Breast epithelium (tissue), 3 donors: ENCODE data around the gene NPTX1.

Source experiments
- POLR2A ChIP-seq: fragments of 450-650 bp; IDR thresholded peaks from one replicate; pipeline ENCODE4 v1.6.1; 2016; ENCODE audit warnings: antibody characterized with exemption, mild to moderate bottlenecking, moderate library complexity
- TF ChIP-seq, protein P1 (sequence below), 3 donors: fragments of 450-650 bp; IDR thresholded peaks; one replicate each; pipeline ENCODE4 v1.5.1; 2016 to 2017; ENCODE audit warnings: antibody characterized with exemption in 3 of 3, mild to moderate bottlenecking in 3 of 3, moderate library complexity in 3 of 3

DNA sequence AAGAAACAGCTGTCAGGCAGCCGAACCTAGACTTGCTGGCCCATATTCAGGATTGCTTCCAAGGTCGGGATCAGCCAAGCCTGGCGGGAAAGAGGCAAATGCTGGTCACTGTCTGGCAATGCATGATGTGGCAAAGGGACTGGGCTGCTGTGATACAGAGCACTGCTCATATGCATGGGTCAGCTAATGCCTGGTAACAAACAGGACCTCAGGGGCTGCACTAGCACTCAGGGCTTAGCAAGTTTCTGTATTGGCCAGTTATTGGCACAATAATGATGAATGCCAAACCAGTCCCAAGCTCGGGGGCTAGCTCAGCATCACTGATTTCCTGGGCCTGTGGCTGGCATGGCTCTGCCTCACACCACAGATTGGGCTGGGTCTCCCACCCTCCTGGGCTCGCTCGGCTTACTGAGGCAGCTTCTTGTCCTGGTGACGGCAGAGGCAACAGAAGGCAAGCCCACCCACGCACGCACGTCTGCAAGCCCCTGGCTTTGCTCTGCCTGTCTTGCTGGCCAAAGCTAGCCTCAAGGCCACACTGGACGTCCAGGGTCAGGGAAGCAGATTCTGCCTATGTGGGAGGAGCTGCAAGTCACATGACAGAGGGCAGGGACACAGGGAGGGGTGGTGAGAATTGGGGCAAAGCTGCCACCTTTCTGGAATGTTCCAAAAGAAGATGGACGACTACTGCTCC, 46.8 kb upstream of the NPTX1 start:
- TF ChIP-seq, protein P1, sequence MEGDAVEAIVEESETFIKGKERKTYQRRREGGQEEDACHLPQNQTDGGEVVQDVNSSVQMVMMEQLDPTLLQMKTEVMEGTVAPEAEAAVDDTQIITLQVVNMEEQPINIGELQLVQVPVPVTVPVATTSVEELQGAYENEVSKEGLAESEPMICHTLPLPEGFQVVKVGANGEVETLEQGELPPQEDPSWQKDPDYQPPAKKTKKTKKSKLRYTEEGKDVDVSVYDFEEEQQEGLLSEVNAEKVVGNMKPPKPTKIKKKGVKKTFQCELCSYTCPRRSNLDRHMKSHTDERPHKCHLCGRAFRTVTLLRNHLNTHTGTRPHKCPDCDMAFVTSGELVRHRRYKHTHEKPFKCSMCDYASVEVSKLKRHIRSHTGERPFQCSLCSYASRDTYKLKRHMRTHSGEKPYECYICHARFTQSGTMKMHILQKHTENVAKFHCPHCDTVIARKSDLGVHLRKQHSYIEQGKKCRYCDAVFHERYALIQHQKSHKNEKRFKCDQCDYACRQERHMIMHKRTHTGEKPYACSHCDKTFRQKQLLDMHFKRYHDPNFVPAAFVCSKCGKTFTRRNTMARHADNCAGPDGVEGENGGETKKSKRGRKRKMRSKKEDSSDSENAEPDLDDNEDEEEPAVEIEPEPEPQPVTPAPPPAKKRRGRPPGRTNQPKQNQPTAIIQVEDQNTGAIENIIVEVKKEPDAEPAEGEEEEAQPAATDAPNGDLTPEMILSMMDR (IDR thresholded peaks at IDR 0.05), result no peak
- TF ChIP-seq POLR2A, result no peak
